Gastrocnemius medialis (tissue), 4 donors: Measurements from ENCODE around the gene DNAJC21.

ENCODE experiments used
- CTCF ChIP-seq, 5 experiments: fragments of 450-650 bp in 3 of 5; fragments of 200-600 bp in 2 of 5; sonication (generic) in 2 of 5; IDR thresholded peaks in 4 of 5; conservative IDR thresholded peaks in 1 of 5; 1 replicate in 4 of 5; 2 replicates in 1 of 5; pipeline ENCODE4 v1.5.1; 2016 to 2019; ENCODE audit warnings: antibody characterized with exemption in 5 of 5, mild to moderate bottlenecking in 3 of 5, moderate library complexity in 3 of 5
- POLR2A ChIP-seq, 2 donors: fragments of 450-650 bp; IDR thresholded peaks; one replicate each; pipeline ENCODE4 v1.6.1; 2017; ENCODE audit warnings: antibody characterized with exemption in 2 of 2, mild to moderate bottlenecking in 2 of 2, moderate library complexity in 2 of 2

DNA sequence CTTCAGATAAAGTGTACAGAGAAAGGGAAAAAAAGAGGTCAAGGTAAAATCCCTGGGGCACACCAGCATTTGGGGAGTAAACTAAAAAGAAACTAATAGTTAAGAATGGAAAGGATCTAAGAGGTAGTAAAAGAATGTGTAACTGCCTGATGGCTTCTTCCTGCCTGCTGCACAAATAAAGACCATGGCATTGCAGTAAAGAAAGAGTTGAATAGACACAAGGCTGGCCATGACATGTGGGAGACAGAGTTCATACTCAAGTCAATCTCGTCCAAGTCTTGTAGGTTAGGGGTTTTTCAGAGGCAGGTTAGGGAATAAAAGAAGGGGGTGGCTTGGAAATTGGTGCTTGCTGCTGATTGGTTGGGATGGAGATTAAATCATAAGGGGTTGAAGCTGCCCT lies 57.6 kb downstream of the DNAJC21 start:
- no peak for TF ChIP-seq CTCF (IDR thresholded peaks at IDR 0.05 in 4 of 5, conservative IDR thresholded peaks at IDR 0.05 in 1 of 5)
- no peak for TF ChIP-seq POLR2A (IDR thresholded peaks at IDR 0.05)
